GM23248 (cell line): ENCODE results near the gene ARHGAP10. TPM values are rescaled to one million over a fixed set of nuclear protein-coding genes. Genes with fewer than 3 reads are reported as not detected.
A peak's percentile ranks its signal among the peaks of the same experiment; 100 is the strongest.

Source experiments
- DNase-seq: peaks from one replicate; pipeline ENCODE4 v3.0.0-alpha.2; 2015
- H2AFZ ChIP-seq: fragments of 200-600 bp; sonication (generic); 2 replicates; pipeline ENCODE4 v1.6.1; 2016; ENCODE audit warnings: antibody characterized with exemption
- H3F3A ChIP-seq: fragments of 200-600 bp; sonication (generic); 2 replicates; pipeline ENCODE4 v1.6.1; 2016; ENCODE audit warnings: mild to moderate bottlenecking, antibody characterized with exemption, mixed run types; ENCODE audit not compliant: insufficient read depth
- H3K27ac ChIP-seq: fragments of 200-600 bp; sonication (generic); 2 replicates; pipeline ENCODE4 v1.5.1; 2016; ENCODE audit warnings: mild to moderate bottlenecking
- H3K27me3 ChIP-seq: fragments of 200-600 bp; sonication (generic); replicated peaks from 2 replicates; pipeline ENCODE4 v1.6.1; 2016; ENCODE audit warnings: mild to moderate bottlenecking; ENCODE audit not compliant: insufficient read depth
- H3K36me3 ChIP-seq: fragments of 200-600 bp; sonication (generic); 2 replicates; pipeline ENCODE4 v1.6.1; 2016; ENCODE audit warnings: low read depth, mild to moderate bottlenecking
- H3K4me1 ChIP-seq: fragments of 200-600 bp; sonication (generic); 2 replicates; pipeline ENCODE4 v1.6.1; 2016; ENCODE audit warnings: mild to moderate bottlenecking; ENCODE audit not compliant: insufficient read depth
- H3K4me2 ChIP-seq: fragments of 200-600 bp; sonication (generic); one replicate; pipeline ENCODE4 v1.6.1; 2016; ENCODE audit warnings: mild to moderate bottlenecking; ENCODE audit not compliant: unreplicated experiment
- H3K4me3 ChIP-seq: fragments of 200-600 bp; sonication (generic); 2 replicates; pipeline ENCODE4 v1.5.1; 2016; ENCODE audit warnings: mild to moderate bottlenecking
- H3K79me2 ChIP-seq: fragments of 200-600 bp; sonication (generic); 2 replicates; pipeline ENCODE4 v1.6.1; 2016; ENCODE audit warnings: mild to moderate bottlenecking; ENCODE audit not compliant: insufficient read depth
- H3K9ac ChIP-seq: fragments of 200-600 bp; sonication (generic); 2 replicates; pipeline ENCODE4 v1.6.1; 2016; ENCODE audit warnings: mild to moderate bottlenecking
- H3K9me2 ChIP-seq: fragments of 200-600 bp; sonication (generic); 2 replicates; pipeline ENCODE4 v1.6.1; 2016; ENCODE audit warnings: mixed run types, mild to moderate bottlenecking, moderate library complexity; ENCODE audit not compliant: insufficient read depth
- H3K9me3 ChIP-seq: fragments of 200-600 bp; sonication (generic); one replicate; pipeline ENCODE4 v1.6.1; 2017; ENCODE audit warnings: low read depth
- H4K20me1 ChIP-seq: fragments of 200-600 bp; sonication (generic); 2 replicates; pipeline ENCODE4 v1.6.0; 2016; ENCODE audit not compliant: insufficient read depth
- EZH2 ChIP-seq: fragments of 200-600 bp; sonication (generic); IDR thresholded peaks from 2 replicates; pipeline ENCODE4 v1.6.1; 2018; ENCODE audit warnings: antibody characterized with exemption, mild to moderate bottlenecking; ENCODE audit not compliant: insufficient read depth, poor library complexity, severe bottlenecking
- EZH2phosphoT487 ChIP-seq: fragments of 200-600 bp; sonication (generic); IDR thresholded peaks from 2 replicates; pipeline ENCODE4 v1.6.1; 2018; ENCODE audit warnings: antibody characterized with exemption, moderate library complexity, mild to moderate bottlenecking, low read depth; ENCODE audit not compliant: insufficient read depth
- WGBS, 2 experiments: methylation state at CpG; one replicate each; pipeline ENCODE4 v1.1.6; 2015 to 2017; ENCODE audit warnings: low lambda C conversion rate in 2 of 2, low coverage in 1 of 2; ENCODE audit errors: missing lambda C conversion rate in 2 of 2; 5-methylcytosine and 5-hydroxymethylcytosine counted together
- in situ Hi-C: fragments of 300-500 bp; cut with MboI; formaldehyde crosslinking; loops from 2 replicates; pipeline ENCODE4 v1.15.0; 2020
- polyA plus RNA-seq: library from polyadenylated mRNA; unstranded; fragments of >200 nt; fragmentation: Nextera tagmentation; extraction: Ambion mirVana; gene quantifications from 2 replicates; pipeline ENCODE4 v1.2.1, GENCODE V29; 2016
- total RNA-seq: library from RNA; depleted of rRNA; stranded (reverse); fragments of >200 nt; shearing (Covaris generic); gene quantifications from 2 replicates; pipeline ENCODE4 v1.2.3, GENCODE V29; 2014

Gene ARHGAP10
- total and polyA plus RNA-seq, 2 experiments from 2014 or later: 19.5 to 24.8 TPM

DNA sequence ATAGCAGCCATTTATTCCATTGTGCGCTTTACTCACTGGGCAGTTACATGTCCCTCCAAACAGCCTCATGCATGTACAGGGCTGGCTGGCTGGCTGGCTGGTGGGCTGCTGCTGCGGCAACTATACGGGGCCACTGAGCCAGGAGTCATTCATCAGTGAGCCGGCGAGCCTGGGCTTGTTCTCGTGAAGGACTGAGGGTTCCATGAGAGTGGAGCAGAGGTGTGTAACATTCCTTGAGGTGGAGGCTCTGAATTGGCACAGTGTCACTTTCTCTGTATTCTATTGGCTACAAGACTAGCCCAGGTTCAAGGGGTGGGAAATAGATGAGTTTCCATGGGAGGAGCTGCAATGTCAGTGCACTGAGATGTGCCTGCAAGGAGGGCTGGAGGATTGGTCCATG, 89.1 kb downstream of the ARHGAP10 start:
- H3K9ac ChIP-seq: no peak overlapping the region
- no peaks in the 10 kb centered on the region for H3K9me2 ChIP-seq
- H3F3A ChIP-seq: peaks cover 15% of the 10 kb centered on the region
- H3K27me3 ChIP-seq: no peaks in the 10 kb centered on the region
- in situ Hi-C loops: no loop called here
- peaks cover 91% of the 10 kb centered on the region for H3K79me2 ChIP-seq
- no peak overlapping the region for H3K27ac ChIP-seq
- H3K4me1 ChIP-seq: peaks cover 26% of the 10 kb centered on the region
- H2AFZ ChIP-seq: no peak overlapping the region
- DNase-seq: no peak
- TF ChIP-seq EZH2 (no peak), EZH2phosphoT487 (no peak)
- H3K4me2 ChIP-seq: no peak overlapping the region
- H3K4me3 ChIP-seq: no peak overlapping the region
- no peaks in the 10 kb centered on the region; the same call in 1 of the 2 replicates for H4K20me1 ChIP-seq
- 98 to 99% methylated on average over 6 of the region's 6 CpGs for WGBS, 2 experiments
- no peaks in the 10 kb centered on the region for H3K36me3 ChIP-seq
- H3K9me3 ChIP-seq: no peaks in the 10 kb centered on the region

GRCh38 chr4:147821555-147821954, 89.7 kb downstream of the ARHGAP10 start:
- H3F3A ChIP-seq: peaks cover 15% of the 10 kb centered on the region
- H3K27ac ChIP-seq: no peak overlapping the region
- H4K20me1 ChIP-seq: no peaks in the 10 kb centered on the region; the same call in 1 of the 2 replicates
- peak overlapping the region; percentile 12 for H3K4me2 ChIP-seq
- peak; percentile 34 for DNase-seq
- in situ Hi-C loops: no loop called here
- peaks cover 91% of the 10 kb centered on the region for H3K79me2 ChIP-seq
- TF ChIP-seq EZH2phosphoT487: no peak
- no peak for TF ChIP-seq EZH2
- H3K36me3 ChIP-seq: no peaks in the 10 kb centered on the region
- peaks cover 26% of the 10 kb centered on the region for H3K4me1 ChIP-seq
- H3K27me3 ChIP-seq: no peaks in the 10 kb centered on the region
- no peak overlapping the region for H2AFZ ChIP-seq
- WGBS, 2 experiments: 50 to 56% methylated on average over 2 of the region's 2 CpGs
- H3K4me3 ChIP-seq: no peak overlapping the region
- H3K9ac ChIP-seq: no peak overlapping the region
- H3K9me3 ChIP-seq: no peaks in the 10 kb centered on the region
- no peaks in the 10 kb centered on the region for H3K9me2 ChIP-seq

- Histone ChIP-seq H3K36me3 (no peaks in the 10 kb centered on the region), H3K4me3 (no peak overlapping the region), H4K20me1 (no peaks in the 10 kb centered on the region; the same call in 1 of the 2 replicates), H3K4me2 (peak overlapping the region; percentile 12), H3K27ac (no peak overlapping the region), H3K9ac (no peak overlapping the region), H3K9me3 (no peaks in the 10 kb centered on the region), H3K9me2 (no peaks in the 10 kb centered on the region), H3K79me2 (peaks cover 89% of the 10 kb centered on the region), H2AFZ (no peak overlapping the region), H3K27me3 (no peaks in the 10 kb centered on the region), H3F3A (peaks cover 16% of the 10 kb centered on the region), H3K4me1 (peaks cover 22% of the 10 kb centered on the region)
- in situ Hi-C loops: no loop called here
- TF ChIP-seq EZH2phosphoT487 (no peak), EZH2 (no peak)
- DNase-seq: peak; percentile 27
These were observed 90.2 kb downstream of the ARHGAP10 start for GRCh38 chr4:147822128-147822527.

- peaks cover 25% of the 10 kb centered on the region for H3K4me1 ChIP-seq
- H3K79me2 ChIP-seq: peaks cover 89% of the 10 kb centered on the region
- H2AFZ ChIP-seq: no peak overlapping the region
- in situ Hi-C loops: no loop called here
- no peaks in the 10 kb centered on the region for H3K9me3 ChIP-seq
- peaks cover 25% of the 10 kb centered on the region for H3F3A ChIP-seq
- no peak for TF ChIP-seq EZH2phosphoT487
- no peak for TF ChIP-seq EZH2
- no peak overlapping the region for H3K4me2 ChIP-seq
- no peaks in the 10 kb centered on the region for H3K27me3 ChIP-seq
- no peak overlapping the region for H3K9ac ChIP-seq
- H3K4me3 ChIP-seq: no peak overlapping the region
- no peak for DNase-seq
- no peak overlapping the region for H3K27ac ChIP-seq
- H4K20me1 ChIP-seq: no peaks in the 10 kb centered on the region; the same call in 1 of the 2 replicates
- no peaks in the 10 kb centered on the region for H3K9me2 ChIP-seq
- H3K36me3 ChIP-seq: no peaks in the 10 kb centered on the region
- WGBS, 2 experiments: 99 to 100% methylated on average over 3 of the region's 3 CpGs
These were observed 91.2 kb downstream of the ARHGAP10 start for GRCh38 chr4:147823130-147823529.

DNA sequence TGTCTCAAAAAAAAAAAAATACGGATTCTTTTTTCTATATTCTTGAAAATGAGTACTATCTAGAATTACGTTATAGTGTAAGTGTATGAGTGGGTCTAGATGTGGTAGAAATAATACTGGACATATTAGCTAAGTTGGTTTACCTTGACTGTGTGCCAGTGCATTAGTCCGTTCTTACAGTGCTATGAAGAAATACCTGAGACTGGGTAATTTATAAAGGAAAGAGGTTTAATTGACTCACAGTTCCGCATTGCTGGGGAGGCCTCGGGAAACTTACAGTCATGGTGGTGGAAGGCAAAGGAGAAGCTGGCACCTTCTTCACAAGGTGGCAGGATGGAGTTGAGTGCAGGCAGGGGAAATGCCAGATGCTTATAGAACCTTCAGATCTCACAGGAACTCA, 92.4 kb downstream of the ARHGAP10 start:
- TF ChIP-seq EZH2 (no peak), EZH2phosphoT487 (no peak)
- in situ Hi-C loops: no loop called here
- peaks cover 88% of the 10 kb centered on the region for H3K79me2 ChIP-seq
- no peaks in the 10 kb centered on the region for H3K27me3 ChIP-seq
- H3K36me3 ChIP-seq: no peaks in the 10 kb centered on the region
- no peak overlapping the region for H2AFZ ChIP-seq
- no peaks in the 10 kb centered on the region for H3K9me3 ChIP-seq
- no peak for DNase-seq
- no peak overlapping the region for H3K4me3 ChIP-seq
- peaks cover 30% of the 10 kb centered on the region for H3K4me1 ChIP-seq
- H3K27ac ChIP-seq: no peak overlapping the region
- no peaks in the 10 kb centered on the region for H3K9me2 ChIP-seq
- H3K4me2 ChIP-seq: no peak overlapping the region
- H3K9ac ChIP-seq: no peak overlapping the region
- peaks cover 30% of the 10 kb centered on the region for H3F3A ChIP-seq
- H4K20me1 ChIP-seq: no peaks in the 10 kb centered on the region; the same call in 1 of the 2 replicates
- WGBS, 2 experiments: 93 to 99% methylated on average over 5 of the region's 5 CpGs
